Activated naive CD4-positive, alpha-beta T cell treated with anti-CD3 and anti-CD28 coated beads, Interleukin-2, amount 50 U/mL, for 72 hours (primary cell): ENCODE measurements around the gene FOXO4. TPM values are rescaled to one million over a fixed set of nuclear protein-coding genes. Genes with fewer than 3 reads are reported as not detected.

ENCODE experiments used
- total RNA-seq, 2 donors: library from RNA; stranded (reverse); gene quantifications; one replicate each; pipeline ENCODE4 v1.2.3, GENCODE V29; 2022

The FOXO4 gene
- total RNA-seq, 2 donors from 2014 or later = 8.2 to 22.8 TPM

Other genes starting within 250 kb of the FOXO4 start
- not detected for gene TEX11, start 187.1 kb upstream of the FOXO4 start, total RNA-seq
- under 1 TPM in 1 of 2 donors, not detected in 1; 0.14 TPM for gene SLC7A3, start 164.8 kb upstream of the FOXO4 start, total RNA-seq
- gene SNX12, start 27.5 kb upstream of the FOXO4 start, total RNA-seq = 10 to 100 TPM; 37.7 to 42.3 TPM
- gene CXorf65, start 10.9 kb downstream of the FOXO4 start, total RNA-seq = 10 to 100 TPM in 1 of 2 donors, 1 to 10 TPM in 1; 7.5 to 20.7 TPM
- 100 to 1,000 TPM; 164 to 349 TPM for gene IL2RG, start 15.7 kb downstream of the FOXO4 start, total RNA-seq
- 10 to 100 TPM; 57.5 to 86.5 TPM for gene MED12, start 22.7 kb downstream of the FOXO4 start, total RNA-seq
- gene NLGN3, start 49.0 kb downstream of the FOXO4 start, total RNA-seq = 1 to 10 TPM; 2.1 to 3.6 TPM
- under 1 TPM in 1 of 2 donors, not detected in 1; 0.16 TPM for gene GJB1, start 127.4 kb downstream of the FOXO4 start, total RNA-seq
- gene ZMYM3, start 158.3 kb downstream of the FOXO4 start, total RNA-seq = 10 to 100 TPM in 1 of 2 donors, 1 to 10 TPM in 1; 5.1 to 32.5 TPM
- gene NONO, start 187.8 kb downstream of the FOXO4 start, total RNA-seq = 100 to 1,000 TPM; 527 to 606 TPM
- 1 to 10 TPM; 5.8 to 7.8 TPM for gene ITGB1BP2, start 205.9 kb downstream of the FOXO4 start, total RNA-seq